Neural crest cell (in vitro differentiated cells): Measurements from ENCODE around the gene C1R. TPM values are rescaled to one million over a fixed set of nuclear protein-coding genes. Genes with fewer than 3 reads are reported as not detected.

Source experiments
- DNase-seq: peaks from one replicate; pipeline ENCODE4 v3.0.0; 2021; ENCODE audit warnings: low read depth, mixed read lengths, low spot score
- H3K27ac Mint-ChIP-seq: one replicate; pipeline ENCODE4 v1.8.0; 2021; ENCODE audit warnings: mild to moderate bottlenecking, mixed read lengths; ENCODE audit not compliant: unreplicated experiment
- H3K27me3 Mint-ChIP-seq: 2 replicates; pipeline ENCODE4 v1.8.0; 2021; ENCODE audit warnings: low read depth, mild to moderate bottlenecking, mixed read lengths
- H3K36me3 Mint-ChIP-seq: 2 replicates; pipeline ENCODE4 v1.8.0; 2021; ENCODE audit warnings: low read depth, mild to moderate bottlenecking, mixed read lengths
- H3K4me1 Mint-ChIP-seq: 2 replicates; pipeline ENCODE4 v1.8.0; 2021; ENCODE audit warnings: mixed read lengths
- H3K4me3 Mint-ChIP-seq: one replicate; pipeline ENCODE4 v1.8.0; 2021; ENCODE audit warnings: mild to moderate bottlenecking, mixed read lengths
- H3K9me3 Mint-ChIP-seq: 2 replicates; pipeline ENCODE4 v1.8.0; 2021; ENCODE audit warnings: mixed read lengths
- total RNA-seq: library from RNA; stranded (reverse); gene quantifications from 2 replicates; pipeline ENCODE4 v1.2.1, GENCODE V29; 2021
- TF ChIP-seq, protein P1 (sequence below): fragments of 200-600 bp; sonication (generic); conservative IDR thresholded peaks from 2 replicates; pipeline ENCODE4 v1.5.0; 2021; ENCODE audit warnings: antibody characterized with exemption, mild to moderate bottlenecking

The C1R gene
- total RNA-seq, 1 donor from 2014 or later, result 4.0 TPM

- no peak for DNase-seq
- Mint-ChIP-seq H3K9me3 (no peaks in the 10 kb centered on the region), H3K4me1 (peaks cover 4% of the 10 kb centered on the region), H3K27ac (no peak overlapping the region), H3K36me3 (no peaks in the 10 kb centered on the region), H3K4me3 (no peak overlapping the region), H3K27me3 (no peaks in the 10 kb centered on the region)
- TF ChIP-seq, protein P1, sequence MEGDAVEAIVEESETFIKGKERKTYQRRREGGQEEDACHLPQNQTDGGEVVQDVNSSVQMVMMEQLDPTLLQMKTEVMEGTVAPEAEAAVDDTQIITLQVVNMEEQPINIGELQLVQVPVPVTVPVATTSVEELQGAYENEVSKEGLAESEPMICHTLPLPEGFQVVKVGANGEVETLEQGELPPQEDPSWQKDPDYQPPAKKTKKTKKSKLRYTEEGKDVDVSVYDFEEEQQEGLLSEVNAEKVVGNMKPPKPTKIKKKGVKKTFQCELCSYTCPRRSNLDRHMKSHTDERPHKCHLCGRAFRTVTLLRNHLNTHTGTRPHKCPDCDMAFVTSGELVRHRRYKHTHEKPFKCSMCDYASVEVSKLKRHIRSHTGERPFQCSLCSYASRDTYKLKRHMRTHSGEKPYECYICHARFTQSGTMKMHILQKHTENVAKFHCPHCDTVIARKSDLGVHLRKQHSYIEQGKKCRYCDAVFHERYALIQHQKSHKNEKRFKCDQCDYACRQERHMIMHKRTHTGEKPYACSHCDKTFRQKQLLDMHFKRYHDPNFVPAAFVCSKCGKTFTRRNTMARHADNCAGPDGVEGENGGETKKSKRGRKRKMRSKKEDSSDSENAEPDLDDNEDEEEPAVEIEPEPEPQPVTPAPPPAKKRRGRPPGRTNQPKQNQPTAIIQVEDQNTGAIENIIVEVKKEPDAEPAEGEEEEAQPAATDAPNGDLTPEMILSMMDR, result no peak
Measured at GRCh38 chr12:7116916-7117315, 24.7 kb upstream of the C1R start.

GRCh38 chr12:7116196-7116595 is 24.0 kb upstream of the C1R start:
- Mint-ChIP-seq H3K4me1 (peaks cover 4% of the 10 kb centered on the region), H3K36me3 (no peaks in the 10 kb centered on the region), H3K4me3 (no peak overlapping the region), H3K27me3 (no peaks in the 10 kb centered on the region), H3K9me3 (no peaks in the 10 kb centered on the region), H3K27ac (no peak overlapping the region)
- TF ChIP-seq, protein P1, result no peak
- DNase-seq, result no peak

DNA sequence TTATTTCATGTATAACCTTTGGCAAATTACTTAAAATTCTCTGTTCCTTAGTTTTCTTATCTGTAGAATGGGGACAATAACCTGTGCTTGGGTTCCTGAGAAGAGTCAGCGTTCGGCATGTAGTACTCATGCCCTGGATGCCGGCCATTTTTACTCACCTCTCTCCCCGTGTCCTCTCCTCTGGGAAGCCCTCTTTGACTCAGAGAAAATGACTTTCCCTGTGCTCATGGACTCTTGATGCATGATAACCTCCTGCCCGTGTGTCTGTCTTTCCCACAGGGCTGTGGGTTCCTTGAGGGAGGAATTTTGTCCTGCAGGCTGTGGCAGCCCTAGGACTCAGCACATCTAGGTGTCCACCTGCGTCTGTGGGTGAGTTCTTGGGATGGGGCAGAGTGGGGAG is 22.6 kb upstream of the C1R start:
- H3K4me1 Mint-ChIP-seq, result peaks cover 4% of the 10 kb centered on the region
- H3K27me3 Mint-ChIP-seq, result no peaks in the 10 kb centered on the region
- no peak overlapping the region for H3K4me3 Mint-ChIP-seq
- H3K27ac Mint-ChIP-seq, result no peak overlapping the region
- no peaks in the 10 kb centered on the region for H3K9me3 Mint-ChIP-seq
- H3K36me3 Mint-ChIP-seq, result no peaks in the 10 kb centered on the region
- TF ChIP-seq, protein P1, result no peak
- DNase-seq, result no peak

DNA sequence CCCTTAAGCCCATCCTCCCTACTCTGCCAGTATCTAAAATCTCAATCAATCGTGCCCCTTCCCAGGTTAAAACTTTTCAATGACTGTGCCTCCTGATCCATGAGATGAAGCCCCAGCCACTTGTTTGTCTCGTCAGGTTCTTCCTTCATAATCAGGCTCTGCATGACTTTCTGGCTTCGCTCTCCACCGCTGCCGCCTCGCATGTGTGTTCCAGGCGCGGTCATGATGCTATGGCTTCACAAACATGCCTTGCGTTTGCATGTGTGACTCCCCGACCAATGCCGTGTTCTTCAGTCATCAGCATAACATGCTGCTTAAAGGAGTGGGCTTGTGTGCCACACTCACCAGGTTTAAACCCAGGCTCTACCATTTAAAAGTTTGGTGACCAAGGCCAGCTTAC is 21.8 kb upstream of the C1R start:
- Mint-ChIP-seq H3K4me1 (peaks cover 9% of the 10 kb centered on the region), H3K36me3 (no peaks in the 10 kb centered on the region), H3K27me3 (no peaks in the 10 kb centered on the region), H3K4me3 (no peak overlapping the region), H3K27ac (no peak overlapping the region), H3K9me3 (no peaks in the 10 kb centered on the region)
- no peak for DNase-seq
- TF ChIP-seq, protein P1, result no peak

GRCh38 chr12:7113389-7113871 is 21.2 kb upstream of the C1R start:
- H3K27ac Mint-ChIP-seq, result peak overlapping the region; percentile 55
- H3K27me3 Mint-ChIP-seq, result no peaks in the 10 kb centered on the region
- no peaks in the 10 kb centered on the region for H3K9me3 Mint-ChIP-seq
- H3K4me1 Mint-ChIP-seq, result peaks cover 11% of the 10 kb centered on the region
- H3K36me3 Mint-ChIP-seq, result no peaks in the 10 kb centered on the region
- DNase-seq, result peak; percentile 28
- no peak overlapping the region for H3K4me3 Mint-ChIP-seq
- TF ChIP-seq, protein P1, result peak; percentile 96

DNA sequence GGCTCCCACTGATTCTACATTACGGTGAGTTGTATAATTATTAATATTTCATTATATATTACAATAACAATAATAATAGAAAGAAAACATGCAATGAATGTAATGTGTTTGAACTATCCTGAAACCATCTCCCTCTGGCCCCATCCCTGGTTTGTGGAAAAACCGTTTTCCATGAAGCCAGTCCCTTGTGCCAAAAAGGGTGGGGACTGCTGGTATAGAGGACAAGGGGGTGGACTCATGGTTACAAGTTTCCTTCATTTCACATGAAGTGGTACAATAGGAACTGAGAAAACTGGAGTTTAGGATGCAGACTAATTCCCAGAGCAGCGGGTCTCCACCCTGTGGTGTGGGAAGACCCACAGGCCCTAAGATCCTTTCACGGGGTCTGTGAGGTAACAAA is 19.8 kb upstream of the C1R start:
- H3K9me3 Mint-ChIP-seq, result no peaks in the 10 kb centered on the region
- peaks cover 3% of the 10 kb centered on the region for H3K36me3 Mint-ChIP-seq
- no peak for DNase-seq
- H3K4me1 Mint-ChIP-seq, result peaks cover 18% of the 10 kb centered on the region
- no peak overlapping the region for H3K4me3 Mint-ChIP-seq
- H3K27ac Mint-ChIP-seq, result no peak overlapping the region
- TF ChIP-seq, protein P1, result no peak
- H3K27me3 Mint-ChIP-seq, result no peaks in the 10 kb centered on the region
